HepG2 (cell line): ENCODE data around the gene SRSF4. TPM values are rescaled to one million over a fixed set of nuclear protein-coding genes. Genes with fewer than 3 reads are reported as not detected.
A peak's percentile ranks its signal among the peaks of the same experiment; 100 is the strongest.

Experiments used
- ARID3A ChIP-seq: IDR thresholded peaks from 2 replicates; pipeline ENCODE4 v1.6.1; 2012; ENCODE audit warnings: low read depth, low read length, improper control_type of control experiment
- ATAD3A ChIP-seq: sonication (generic); formaldehyde crosslinking; IDR thresholded peaks from 2 replicates; pipeline ENCODE4 v1.4.0; 2020; ENCODE audit warnings: missing genetic modification reagents
- CEBPG ChIP-seq: IDR thresholded peaks from 2 replicates; pipeline ENCODE4 v1.6.1; 2016
- HNF4G ChIP-seq, 2 experiments: sonication (generic) in 1 of 2; formaldehyde crosslinking in 1 of 2; IDR thresholded peaks; 2 replicates each; pipeline versions ENCODE4 v1.4.0 to v1.6.1; 2011 to 2020; ENCODE audit warnings: borderline replicate concordance in 2 of 2, low read depth in 2 of 2, mild to moderate bottlenecking in 2 of 2, low read length in 1 of 2, missing genetic modification reagents in 1 of 2, moderate library complexity in 1 of 2
- KIAA2018 ChIP-seq: sonication (generic); formaldehyde crosslinking; IDR thresholded peaks from 2 replicates; pipeline ENCODE4 v1.5.0; 2020; ENCODE audit warnings: mild to moderate bottlenecking, missing genetic modification reagents, borderline replicate concordance
- NFE2 ChIP-seq: sonication (generic); formaldehyde crosslinking; IDR thresholded peaks from 2 replicates; pipeline ENCODE4 v1.4.0; 2020; ENCODE audit warnings: missing genetic modification reagents
- NR2F1 ChIP-seq, 2 experiments: fragments of 450-650 bp in 1 of 2; formaldehyde crosslinking in 1 of 2; IDR thresholded peaks; 2 replicates each; pipeline versions ENCODE4 v1.5.0 to v1.6.1; 2016 to 2020; ENCODE audit warnings: mild to moderate bottlenecking in 1 of 2, missing compliant biosample characterization in 1 of 2, missing genetic modification reagents in 1 of 2, moderate library complexity in 1 of 2
- PATZ1 ChIP-seq: sonication (generic); formaldehyde crosslinking; IDR thresholded peaks from 2 replicates; pipeline ENCODE4 v1.4.0; 2020; ENCODE audit warnings: missing genetic modification reagents
- ZNF709 ChIP-seq: sonication (generic); formaldehyde crosslinking; IDR thresholded peaks from 2 replicates; pipeline ENCODE4 v1.5.0; 2020; ENCODE audit warnings: mild to moderate bottlenecking, missing genetic modification reagents
- polyA plus RNA-seq, 8 experiments: library from polyadenylated mRNA; depleted of rRNA in 3 of 8; stranded (reverse) in 7 of 8; unstranded in 1 of 8; fragments of >200 nt; fragmentation: Illumina TruSeq in 4 of 8; extraction: Trizol in 4 of 8; gene quantifications; 2 replicates each; pipeline versions ENCODE4 v1.2.1 to v1.2.3, GENCODE V29; 2011 to 2016; ENCODE audit warnings: low read depth in 4 of 8, missing spikeins in 1 of 8, mixed read lengths in 1 of 8; ENCODE audit not compliant: insufficient read depth in 1 of 8
- total RNA-seq, 5 experiments: library from RNA; depleted of rRNA; stranded (reverse); fragments of >200 nt; fragmentation: Illumina TruSeq; extraction: Trizol; gene quantifications; 2 replicates each; pipeline ENCODE4 v1.2.3, GENCODE V29; 2016; ENCODE audit warnings: low read depth in 1 of 5
- TF ChIP-seq, protein P1 (sequence below): sonication (generic); formaldehyde crosslinking; IDR thresholded peaks from 2 replicates; pipeline ENCODE4 v1.4.0; 2020; ENCODE audit warnings: mild to moderate bottlenecking, missing genetic modification reagents
- TF ChIP-seq, protein P2 (sequence below): sonication (generic); formaldehyde crosslinking; conservative IDR thresholded peaks from 2 replicates; pipeline ENCODE4 v1.4.0; 2020; ENCODE audit warnings: missing genetic modification reagents
- TF ChIP-seq, protein P3 (sequence below): IDR thresholded peaks from 2 replicates; pipeline ENCODE4 v1.6.1; 2012; ENCODE audit warnings: inconsistent platforms

Gene SRSF4
- total and polyA plus RNA-seq, 2 of the 13 experiments (the other 11 are each of a cell fraction or from before 2014, with no cell fraction given) = 37.7 to 50.9 TPM

GRCh38 chr1:29230553-29231378, 49.1 kb upstream of the SRSF4 start, which contains the start of gene MECR (continued):
- TF ChIP-seq HNF4G (IDR thresholded peaks at IDR 0.05; ENCODE audit: borderline replicate concordance, low read depth, low read length) (no peak), HNF4G (CRISPR knock-in tag; IDR thresholded peaks at IDR 0.05; ENCODE audit: borderline replicate concordance, low read depth) (0 out of 2 replicates have a peak, but pooled peaks have one; percentile 37), ZNF709 (CRISPR knock-in tag) (peak; percentile 69; the same call in 1 of the 2 replicates), NFE2 (CRISPR knock-in tag) (no peak), PATZ1 (CRISPR knock-in tag) (peak; percentile 71), NR2F1 (CRISPR knock-in tag; IDR thresholded peaks at IDR 0.05) (no peak), KIAA2018 (no peak), ATAD3A (CRISPR knock-in tag) (no peak), ARID3A (no peak), CEBPG (CRISPR knock-in tag) (peak; percentile 23; the same call in 1 of the 2 replicates)
- TF ChIP-seq, protein P1, sequence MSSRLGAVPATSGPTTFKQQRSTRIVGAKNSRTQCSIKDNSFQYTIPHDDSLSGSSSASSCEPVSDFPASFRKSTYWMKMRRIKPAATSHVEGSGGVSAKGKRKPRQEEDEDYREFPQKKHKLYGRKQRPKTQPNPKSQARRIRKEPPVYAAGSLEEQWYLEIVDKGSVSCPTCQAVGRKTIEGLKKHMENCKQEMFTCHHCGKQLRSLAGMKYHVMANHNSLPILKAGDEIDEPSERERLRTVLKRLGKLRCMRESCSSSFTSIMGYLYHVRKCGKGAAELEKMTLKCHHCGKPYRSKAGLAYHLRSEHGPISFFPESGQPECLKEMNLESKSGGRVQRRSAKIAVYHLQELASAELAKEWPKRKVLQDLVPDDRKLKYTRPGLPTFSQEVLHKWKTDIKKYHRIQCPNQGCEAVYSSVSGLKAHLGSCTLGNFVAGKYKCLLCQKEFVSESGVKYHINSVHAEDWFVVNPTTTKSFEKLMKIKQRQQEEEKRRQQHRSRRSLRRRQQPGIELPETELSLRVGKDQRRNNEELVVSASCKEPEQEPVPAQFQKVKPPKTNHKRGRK (CRISPR knock-in tag) = no peak
- TF ChIP-seq, protein P2, sequence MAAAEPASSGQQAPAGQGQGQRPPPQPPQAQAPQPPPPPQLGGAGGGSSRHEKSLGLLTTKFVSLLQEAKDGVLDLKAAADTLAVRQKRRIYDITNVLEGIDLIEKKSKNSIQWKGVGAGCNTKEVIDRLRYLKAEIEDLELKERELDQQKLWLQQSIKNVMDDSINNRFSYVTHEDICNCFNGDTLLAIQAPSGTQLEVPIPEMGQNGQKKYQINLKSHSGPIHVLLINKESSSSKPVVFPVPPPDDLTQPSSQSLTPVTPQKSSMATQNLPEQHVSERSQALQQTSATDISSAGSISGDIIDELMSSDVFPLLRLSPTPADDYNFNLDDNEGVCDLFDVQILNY (CRISPR knock-in tag) = no peak; the same call in 1 of the 2 replicates
- TF ChIP-seq, protein P3, sequence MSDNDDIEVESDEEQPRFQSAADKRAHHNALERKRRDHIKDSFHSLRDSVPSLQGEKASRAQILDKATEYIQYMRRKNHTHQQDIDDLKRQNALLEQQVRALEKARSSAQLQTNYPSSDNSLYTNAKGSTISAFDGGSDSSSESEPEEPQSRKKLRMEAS = peak; percentile 93
